GOT3 (cell line): Measurements from ENCODE around the gene MEST.
"Not testable (repeated sequence)": the region's sequence is repeated elsewhere in the genome, so short reads cannot be mapped to it uniquely, and the experiment has no call there.

Experiments
- DNase-seq: peaks from one replicate; lab custom pipeline; 2025; ENCODE audit warnings: mixed read lengths; lab: John Stamatoyannopoulos, UW

The MEST gene

DNA sequence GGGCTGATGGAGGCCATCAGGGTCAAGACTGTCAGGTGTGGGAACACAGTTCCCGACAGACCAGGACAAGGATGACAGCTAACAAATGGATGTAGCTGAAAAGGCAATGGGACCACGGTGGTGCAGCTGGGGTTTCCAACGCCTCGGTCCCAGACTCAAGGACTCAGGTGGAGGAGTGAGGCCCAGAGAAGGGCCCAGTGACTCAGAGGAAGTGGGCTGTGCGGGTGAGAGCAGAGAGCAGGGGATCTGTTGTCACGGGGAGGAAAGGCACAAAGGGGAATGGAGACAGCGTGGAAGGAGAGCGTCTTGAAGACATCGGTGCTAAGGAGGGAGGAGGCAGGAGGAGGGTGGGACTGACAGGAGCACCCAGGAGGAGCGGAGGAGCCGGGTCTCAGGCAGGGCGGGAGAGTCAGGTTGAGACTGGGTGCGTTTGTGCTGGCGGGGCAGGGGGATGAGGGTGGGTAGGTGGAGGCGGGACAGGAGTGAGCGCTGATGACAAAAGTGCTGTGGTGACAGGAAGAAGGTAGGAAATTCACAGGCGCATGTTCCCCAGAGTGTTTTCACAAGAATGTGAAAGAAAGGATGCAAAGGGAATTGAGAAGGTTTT, 31.7 kb downstream of the MEST start:
- not testable (repeated sequence) for DNase-seq

DNA sequence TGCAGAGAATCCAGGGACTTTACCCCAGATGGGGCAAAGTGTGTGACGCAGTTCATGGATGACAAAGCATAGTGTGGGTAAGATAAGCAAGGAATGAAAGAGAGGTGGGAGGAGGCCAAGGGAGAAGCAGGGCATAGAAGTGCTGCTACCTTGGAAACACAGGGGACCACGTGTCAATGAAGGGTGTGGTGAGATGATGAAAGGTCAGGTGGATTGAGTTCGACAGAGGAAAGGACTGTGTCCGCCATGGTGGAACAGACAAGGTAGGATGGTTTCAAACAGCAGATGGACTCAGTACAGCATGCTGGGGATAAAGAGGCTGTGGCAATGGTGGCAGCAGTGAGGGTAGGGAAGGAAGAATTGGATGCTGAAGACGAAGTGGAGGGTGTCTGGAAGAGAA, 32.7 kb downstream of the MEST start:
- no peak for DNase-seq

DNA sequence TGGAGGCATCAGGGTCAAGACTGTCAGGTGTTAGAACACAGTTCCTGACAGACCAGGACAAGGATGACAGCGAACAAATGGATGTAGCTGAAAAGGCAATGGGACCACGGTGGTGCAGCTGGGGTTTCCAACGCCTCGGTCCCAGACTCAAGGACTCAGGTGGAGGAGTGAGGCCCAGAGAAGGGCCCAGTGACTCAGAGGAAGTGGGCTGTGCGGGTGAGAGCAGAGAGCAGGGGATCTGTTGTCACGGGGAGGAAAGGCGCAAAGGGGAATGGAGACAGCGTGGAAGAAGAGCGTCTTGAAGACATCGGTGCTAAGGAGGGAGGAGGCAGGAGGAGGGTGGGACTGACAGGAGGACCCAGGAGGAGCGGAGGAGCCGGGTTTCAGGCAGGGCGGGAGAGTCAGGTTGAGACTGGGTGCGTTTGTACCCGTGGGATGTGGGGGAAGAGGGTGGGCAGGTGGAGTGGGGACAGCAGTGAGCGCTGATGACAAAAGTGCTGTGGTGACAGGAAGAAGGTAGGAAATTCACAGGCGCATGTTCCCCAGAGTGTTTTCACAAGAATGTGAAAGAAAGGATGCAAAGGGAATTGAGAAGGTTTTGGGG, 36.0 kb downstream of the MEST start:
- not testable (repeated sequence) for DNase-seq

DNA sequence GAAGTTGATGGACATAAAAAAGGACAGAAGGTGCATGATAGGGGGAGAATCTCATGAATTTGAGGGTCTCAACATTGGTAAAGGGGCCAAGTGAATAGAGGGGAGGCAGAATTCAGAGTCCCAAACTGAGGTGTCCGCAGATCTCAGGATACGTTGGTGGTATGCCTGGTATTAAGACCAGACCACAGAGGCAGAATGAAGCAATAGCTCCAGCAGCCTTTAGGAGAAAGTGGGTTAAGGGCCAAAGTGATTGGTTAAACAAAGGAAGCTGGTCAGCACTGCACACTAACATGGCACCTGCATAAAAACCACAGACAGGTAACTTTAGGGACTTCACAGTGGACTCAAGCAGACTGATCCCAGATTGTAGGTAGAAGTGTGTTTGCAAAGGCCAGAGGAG, 37.5 kb downstream of the MEST start:
- no peak for DNase-seq

DNA sequence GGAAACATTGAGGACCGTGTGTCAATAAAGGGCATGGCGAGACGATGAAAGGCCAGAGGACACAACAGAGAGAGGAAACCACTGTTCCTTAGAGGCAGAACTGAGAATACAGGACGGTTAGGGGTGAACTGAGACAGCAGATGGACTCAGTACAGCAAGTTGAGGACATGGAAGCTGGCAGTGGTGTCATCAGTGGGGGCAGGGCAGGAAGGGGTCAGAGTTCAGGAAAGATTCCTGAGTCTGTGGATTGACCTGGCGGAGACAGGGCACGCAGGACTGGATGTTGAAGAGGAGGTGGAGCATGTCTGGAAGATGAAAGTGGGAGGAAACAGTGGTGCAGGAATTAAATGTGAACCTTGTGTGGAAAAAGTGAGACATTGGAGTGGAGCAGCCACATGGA, 46.0 kb downstream of the MEST start:
- not testable (repeated sequence) for DNase-seq

DNA sequence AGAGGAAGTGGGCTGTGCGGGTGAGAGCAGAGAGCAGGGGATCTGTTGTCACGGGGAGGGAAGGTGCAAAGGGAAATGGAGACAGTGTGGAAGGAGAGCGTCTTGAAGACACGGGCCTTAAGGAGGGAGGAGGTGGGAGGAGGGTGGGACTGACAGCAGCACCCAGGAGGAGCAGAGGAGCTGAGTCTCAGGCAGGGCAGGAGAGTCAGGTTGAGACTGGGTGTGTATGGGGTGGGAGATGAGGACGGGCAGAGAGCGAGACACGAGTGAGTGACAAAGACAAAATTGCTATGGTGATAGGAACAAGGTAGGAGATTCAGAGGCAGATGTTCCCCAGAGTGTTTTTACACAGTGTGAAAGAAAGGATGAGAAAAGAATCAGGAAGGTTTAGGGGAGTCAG, 49.4 kb downstream of the MEST start:
- DNase-seq, result not testable (repeated sequence)

DNA sequence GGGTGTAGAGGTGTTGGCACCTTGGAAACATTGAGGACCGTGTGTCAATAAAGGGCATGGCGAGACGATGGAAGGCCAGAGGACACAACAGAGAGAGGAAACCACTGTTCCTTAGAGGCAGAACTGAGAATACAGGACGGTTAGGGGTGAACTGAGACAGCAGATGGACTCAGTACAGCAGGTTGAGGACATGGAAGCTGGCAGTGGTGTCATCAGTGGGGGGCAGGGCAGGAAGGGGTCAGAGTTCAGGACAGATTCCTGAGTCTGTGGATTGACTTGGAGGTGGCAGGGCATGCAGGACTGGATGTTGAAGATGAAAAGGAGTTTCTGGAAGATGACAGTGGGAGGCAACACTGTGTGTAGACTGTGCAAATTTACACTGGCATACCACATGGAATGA, 50.4 kb downstream of the MEST start:
- DNase-seq, result not testable (repeated sequence)

DNA sequence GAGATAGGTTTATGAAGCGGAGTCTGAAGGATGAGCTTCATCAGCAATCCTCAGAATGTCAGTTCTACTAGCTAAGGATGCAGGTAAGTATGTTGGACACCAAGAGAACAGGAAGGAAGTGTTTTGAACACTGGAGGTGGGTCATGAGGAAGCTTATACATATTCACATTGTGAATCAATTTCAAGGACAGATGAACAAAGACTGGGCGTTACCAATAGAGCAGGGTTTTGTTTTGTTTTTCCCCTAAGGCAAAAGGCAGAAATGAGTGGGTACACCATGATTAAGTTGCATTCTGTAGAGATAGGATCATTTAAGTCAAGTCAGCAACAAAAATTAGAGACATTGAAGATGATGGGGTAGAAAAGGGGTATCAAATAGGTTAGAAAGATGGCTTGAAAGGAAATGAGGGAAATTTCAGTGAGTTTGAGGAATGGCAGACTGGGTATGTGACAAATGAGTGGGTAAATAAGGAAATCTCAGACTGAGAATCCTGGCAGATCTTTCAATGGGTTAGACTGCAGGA, 51.7 kb downstream of the MEST start:
- no peak for DNase-seq

DNA sequence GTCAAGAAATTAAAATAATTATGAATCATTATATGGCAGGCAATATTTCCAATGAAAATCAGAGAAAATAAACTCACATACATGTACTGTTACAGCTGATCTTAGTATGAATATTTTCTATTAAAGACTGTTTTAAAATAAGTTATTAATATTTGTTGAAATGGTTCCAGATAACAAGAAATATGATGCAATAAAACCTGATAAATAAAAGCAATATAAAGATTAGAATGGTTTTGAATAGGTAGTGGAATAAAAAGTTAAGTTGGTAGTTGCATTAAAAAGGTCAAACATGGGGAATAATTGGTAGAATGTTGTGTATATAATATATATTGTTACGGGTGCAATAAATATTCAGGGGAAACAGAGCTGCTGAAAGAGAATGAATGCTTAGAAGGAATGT, 52.5 kb downstream of the MEST start:
- DNase-seq, result no peak

DNA sequence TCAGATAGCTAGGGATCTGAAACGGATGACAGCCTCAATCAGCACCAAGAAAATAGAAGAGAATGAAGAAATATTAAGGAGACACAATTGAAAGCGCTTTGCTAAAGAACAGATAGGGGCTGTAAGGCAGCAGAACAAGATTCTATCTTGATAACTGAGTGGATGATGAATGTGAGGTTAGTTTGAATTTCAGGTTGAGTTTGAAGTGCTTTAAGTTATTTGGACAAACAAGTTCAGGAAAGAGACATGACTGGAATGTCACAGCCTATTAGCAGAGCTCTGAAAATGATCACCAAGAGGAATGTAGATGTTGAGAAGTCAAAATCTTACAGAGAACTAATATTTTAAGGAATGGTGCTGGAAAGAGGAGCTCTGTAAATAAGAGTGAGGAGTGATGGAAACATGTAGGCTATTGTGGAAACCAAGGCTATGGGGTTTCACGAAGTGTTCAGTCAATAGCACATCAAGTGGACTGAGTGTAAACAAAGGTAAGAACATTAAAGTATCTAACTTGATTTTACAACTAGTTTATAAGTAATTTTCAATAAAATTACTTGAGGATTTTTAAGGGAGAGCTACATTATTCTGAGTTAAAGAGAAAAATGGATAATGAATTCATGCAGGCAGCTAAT, 61.6 kb downstream of the MEST start:
- DNase-seq, result no peak

DNA sequence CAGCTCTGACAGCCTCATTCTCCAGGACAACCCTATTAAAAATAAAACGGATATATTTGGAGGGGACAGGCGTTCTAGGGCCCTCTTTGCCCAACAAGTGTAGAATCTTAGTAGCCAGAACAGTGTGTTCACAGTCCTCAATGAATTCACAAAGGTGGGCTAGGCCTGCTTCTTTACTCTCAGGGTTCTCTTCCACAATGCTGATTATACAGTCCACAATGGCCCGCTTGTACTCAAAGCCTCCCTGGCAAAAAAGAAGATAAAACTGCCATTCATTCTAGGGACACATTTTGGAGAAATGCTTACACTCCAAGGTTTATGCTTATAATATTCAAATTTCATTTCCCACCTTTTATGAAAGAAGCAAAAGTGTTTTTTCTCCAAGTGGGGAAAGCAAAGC, 62.6 kb downstream of the MEST start:
- DNase-seq, result no peak
